B cell (primary cell): ENCODE data around the gene GATA3. TPM values are rescaled to one million over a fixed set of nuclear protein-coding genes. Genes with fewer than 3 reads are reported as not detected.

Source experiments
- ATAC-seq: fragments of 200-7000 bp; cut with Tn5 transposase; one replicate; pipeline ENCODE4 v1.10.0; 2021; ENCODE audit warnings: low read depth, mild to moderate bottlenecking, moderate number of reproducible peaks, moderate library complexity
- CTCF ChIA-PET: fragments of 350-600 bp; sonication (Branson Sonifier 250); formaldehyde crosslinking; loops from one replicate; lab custom pipeline; 2021; ENCODE audit warnings: antibody characterized with exemption, inconsistent platforms; lab: Charles Lee
- POLR2A ChIA-PET: fragments of 350-600 bp; sonication (Branson Sonifier 250); formaldehyde crosslinking; loops from one replicate; lab custom pipeline; 2021; ENCODE audit warnings: antibody characterized with exemption; lab: Charles Lee
- DNase-seq: peaks from one replicate; pipeline ENCODE4 v3.0.0; 2013
- H2AFZ ChIP-seq: 2 replicates; pipeline ENCODE4 v1.6.1; 2012; ENCODE audit warnings: mild to moderate bottlenecking, low read depth, low read length; ENCODE audit not compliant: insufficient read depth, poor library complexity, severe bottlenecking
- H3K27ac ChIP-seq, 2 donors: 1 replicate in 1 of 2; 2 replicates in 1 of 2; pipeline ENCODE4 v1.5.1; 2012 to 2013; ENCODE audit warnings: low read length in 2 of 2, mild to moderate bottlenecking in 2 of 2, moderate library complexity in 1 of 2
- H3K27me3 ChIP-seq, 4 experiments: fragments of 200-600 bp in 1 of 4; sonication (generic) in 1 of 4; replicated peaks in 1 of 4; 1 replicate in 2 of 4; 2 replicates in 2 of 4; pipeline versions ENCODE4 v1.6.1 to v1.7.0; 2013 to 2016; ENCODE audit warnings: low read length in 3 of 4, mild to moderate bottlenecking in 2 of 4, mixed read lengths in 1 of 4, moderate library complexity in 1 of 4; ENCODE audit not compliant: insufficient read depth in 4 of 4, control insufficient read depth in 3 of 4; ENCODE audit errors: control extremely low read depth in 1 of 4
- H3K36me3 ChIP-seq, 2 experiments: replicated peaks in 1 of 2; 1 replicate in 1 of 2; 2 replicates in 1 of 2; pipeline versions ENCODE4 v1.6.1 to v1.7.1; 2013; ENCODE audit warnings: low read length in 1 of 2; ENCODE audit not compliant: insufficient read depth in 2 of 2, control insufficient read depth in 1 of 2; ENCODE audit errors: control extremely low read depth in 1 of 2, extremely low read depth in 1 of 2
- H3K4me1 ChIP-seq, 2 donors: fragments of 200-600 bp in 1 of 2; sonication (generic) in 1 of 2; 1 replicate in 1 of 2; 2 replicates in 1 of 2; pipeline versions ENCODE4 v1.5.1 to v1.6.1; 2013 to 2017; ENCODE audit warnings: low read length in 2 of 2; ENCODE audit not compliant: control insufficient read depth in 2 of 2, insufficient read depth in 2 of 2
- H3K4me2 ChIP-seq: replicated peaks from 2 replicates; pipeline ENCODE3; 2012; ENCODE audit warnings: mild to moderate bottlenecking, low read depth, low read length; ENCODE audit not compliant: poor library complexity, severe bottlenecking
- H3K4me3 ChIP-seq, 5 experiments: fragments of 200-600 bp in 1 of 5; sonication (generic) in 1 of 5; 1 replicate in 3 of 5; 2 replicates in 2 of 5; pipeline versions ENCODE4 v1.5.1 to v1.7.0; 2011 to 2016; ENCODE audit warnings: low read length in 4 of 5, mild to moderate bottlenecking in 4 of 5, low read depth in 2 of 5, control low read depth in 1 of 5, moderate library complexity in 1 of 5; ENCODE audit not compliant: insufficient read depth in 1 of 5; ENCODE audit errors: control extremely low read depth in 1 of 5, extremely low read depth in 1 of 5
- H3K79me2 ChIP-seq: fragments of 200-600 bp; sonication (generic); one replicate; pipeline ENCODE4 v1.6.0; 2016; ENCODE audit warnings: low read length; ENCODE audit not compliant: control insufficient read depth, insufficient read depth
- H3K9ac ChIP-seq: fragments of 200-600 bp; sonication (generic); 2 replicates; pipeline ENCODE4 v1.6.1; 2017; ENCODE audit warnings: mild to moderate bottlenecking, low read length, moderate library complexity
- H3K9me3 ChIP-seq, 3 donors: one replicate each; pipeline versions ENCODE4 v1.6.1 to v1.7.1; 2013; ENCODE audit warnings: low read length in 2 of 3; ENCODE audit not compliant: control insufficient read depth in 2 of 3, insufficient read depth in 1 of 3; ENCODE audit errors: control extremely low read depth in 1 of 3
- H4K20me1 ChIP-seq: 2 replicates; pipeline ENCODE4 v1.6.0; 2012; ENCODE audit warnings: mild to moderate bottlenecking, low read length; ENCODE audit not compliant: insufficient read depth, control insufficient read depth, poor library complexity, severe bottlenecking
- H3K27ac Mint-ChIP-seq: one replicate; pipeline ENCODE4 v1.8.0; 2021; ENCODE audit warnings: mixed read lengths
- H3K27me3 Mint-ChIP-seq: one replicate; pipeline ENCODE4 v1.8.0; 2021; ENCODE audit warnings: mixed read lengths
- H3K4me1 Mint-ChIP-seq: one replicate; pipeline ENCODE4 v1.8.0; 2021; ENCODE audit warnings: mixed read lengths
- H3K4me3 Mint-ChIP-seq: one replicate; pipeline ENCODE4 v1.8.0; 2021; ENCODE audit warnings: mixed read lengths
- H3K9me3 Mint-ChIP-seq: one replicate; pipeline ENCODE4 v1.8.0; 2022; ENCODE audit warnings: mixed read lengths; ENCODE audit not compliant: insufficient read depth
- CTCF ChIP-seq: fragments of 200-600 bp; IDR thresholded peaks from one replicate; pipeline ENCODE4 v1.8.0; 2022; ENCODE audit warnings: antibody characterized with exemption, mild to moderate bottlenecking
- EZH2 ChIP-seq: IDR thresholded peaks from 2 replicates; pipeline ENCODE4 v1.6.1; 2012; ENCODE audit warnings: borderline replicate concordance, low read depth, mild to moderate bottlenecking, moderate library complexity, low read length; ENCODE audit not compliant: insufficient read depth, poor library complexity, severe bottlenecking
- WGBS: methylation state at CpG from one replicate; pipeline ENCODE4 v1.1.5; 2013; ENCODE audit warnings: missing lambda C conversion rate; ENCODE audit not compliant: insufficient coverage; 5-methylcytosine and 5-hydroxymethylcytosine counted together
- intact Hi-C: fragments of 100-400 bp; cut with micrococcal nuclease; formaldehyde crosslinking; loops from one replicate; pipeline ENCODE4 v1.10.0; 2022
- polyA plus RNA-seq: library from polyadenylated mRNA; depleted of rRNA; stranded (reverse); fragments of >200 nt; gene quantifications from 2 replicates; pipeline ENCODE4 v1.2.3, GENCODE V29; 2012
- total RNA-seq, 2 donors: library from RNA; stranded (reverse); fragments of 120-200 nt in 1 of 2; gene quantifications; 1 replicate in 1 of 2; 2 replicates in 1 of 2; pipeline versions ENCODE4 v1.2.3 to v1.2.4, GENCODE V29; 2013 to 2022

GATA3 gene
- total and polyA plus RNA-seq, 2 donors (not counting 1 experiment from before 2014, with no cell fraction given) = 0.60 to 0.94 TPM

GRCh38 chr10:8049045-8049864, 5.2 kb upstream of the GATA3 start:
- 9% methylated on average over 36 of the region's 51 CpGs for WGBS
- peaks cover 69% of the 10 kb centered on the region for H3K27me3 Mint-ChIP-seq
- H3K4me3 ChIP-seq = no peak overlapping the region
- peak overlapping the region; percentile 37 for H3K4me3 Mint-ChIP-seq
- no peaks in the 10 kb centered on the region for H3K36me3 ChIP-seq
- peaks cover 0 to 81% (median 0%) of the 10 kb centered on the region in 3 donors for H3K9me3 ChIP-seq
- peaks cover 52% of the 10 kb centered on the region for H3K4me1 Mint-ChIP-seq
- peak overlapping the region; percentile 84 for H3K4me2 ChIP-seq
- no peaks in the 10 kb centered on the region for H3K9me3 Mint-ChIP-seq
- H4K20me1 ChIP-seq = no peaks in the 10 kb centered on the region
- no peak overlapping the region for H3K27ac Mint-ChIP-seq
- CTCF ChIA-PET = no interaction called here
- no peak overlapping the region for H3K9ac ChIP-seq
- POLR2A ChIA-PET = no interaction called here
- TF ChIP-seq EZH2 (no peak), CTCF (no peak)
- no peak for ATAC-seq
- H3K4me1 ChIP-seq = peaks cover 76 to 93% of the 10 kb centered on the region in 2 donors
- no peaks in the 10 kb centered on the region for H3K79me2 ChIP-seq
- peaks cover 0 to 97% (median 67%) of the 10 kb centered on the region in 4 experiments for H3K27me3 ChIP-seq
- no peak overlapping the region for H3K27ac ChIP-seq
- H2AFZ ChIP-seq = no peak overlapping the region
- intact Hi-C loops = no loop called here
- peak; percentile 42 for DNase-seq
